Measurements from ENCODE around the gene PDE10A.
"Not testable (repeated sequence)": the region's sequence is repeated elsewhere in the genome, so short reads cannot be mapped to it uniquely, and the experiment has no call there.

Gene PDE10A

DNA sequence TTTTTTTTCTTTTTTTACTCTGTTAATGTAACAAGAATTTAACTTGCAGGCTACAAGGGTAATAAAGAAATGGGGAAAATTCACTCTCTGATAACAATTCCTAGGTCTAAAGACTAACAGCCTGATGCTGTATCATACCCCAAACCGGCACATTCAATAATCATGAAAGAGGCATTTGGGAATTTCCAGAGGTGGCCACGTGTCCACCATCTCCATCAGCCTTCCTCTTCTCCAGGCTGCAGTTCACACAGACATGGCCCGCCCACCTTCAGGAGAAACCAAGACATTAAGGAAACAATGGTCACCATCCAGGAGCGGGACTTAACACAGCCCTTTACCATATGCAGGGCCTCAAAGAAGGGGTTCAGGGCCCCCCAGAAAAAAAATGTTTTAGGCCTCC is 44.8 kb downstream of the PDE10A start:
- Histone ChIP-seq H3K9me3 (ENCODE audit: control insufficient read depth, insufficient read depth, low read length) (no peaks in the 10 kb centered on the region), H3K4me3 (ENCODE audit: low read depth, low read length) (no peak overlapping the region), H3K27ac (ENCODE audit: low read depth, low read length) (no peak overlapping the region), H3K4me1 (ENCODE audit: control insufficient read depth, insufficient read depth, low read length) (peaks cover 13% of the 10 kb centered on the region; the same call in 1 of the 2 replicates), H3K36me3 (ENCODE audit: control insufficient read depth, insufficient read depth, low read length) (no peaks in the 10 kb centered on the region), H3K27me3 (ENCODE audit: control insufficient read depth, insufficient read depth, low read length) (no peaks in the 10 kb centered on the region), H3K9ac (ENCODE audit: low read depth, low read length) (no peak overlapping the region)

DNA sequence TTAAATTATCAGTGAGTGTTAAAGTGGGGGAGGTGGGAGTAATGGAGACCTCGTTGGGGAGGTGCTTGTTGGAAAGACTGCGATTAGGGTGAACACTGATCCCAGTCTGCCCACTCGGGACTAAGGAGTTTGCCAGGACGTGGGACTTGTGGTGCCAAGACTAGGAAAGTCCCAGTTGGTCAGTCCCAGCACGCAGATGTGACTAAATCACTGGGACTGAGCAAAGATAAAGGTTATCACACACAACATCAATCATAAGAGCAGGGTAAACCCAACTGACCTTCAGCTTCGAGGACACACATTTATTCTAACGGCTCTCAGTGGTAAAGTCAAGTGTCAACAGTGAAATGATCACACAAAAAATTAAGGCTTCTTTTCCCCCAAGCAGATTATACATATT is 45.5 kb downstream of the PDE10A start:
- H3K27ac ChIP-seq (ENCODE audit: low read depth, low read length) = no peak overlapping the region

DNA sequence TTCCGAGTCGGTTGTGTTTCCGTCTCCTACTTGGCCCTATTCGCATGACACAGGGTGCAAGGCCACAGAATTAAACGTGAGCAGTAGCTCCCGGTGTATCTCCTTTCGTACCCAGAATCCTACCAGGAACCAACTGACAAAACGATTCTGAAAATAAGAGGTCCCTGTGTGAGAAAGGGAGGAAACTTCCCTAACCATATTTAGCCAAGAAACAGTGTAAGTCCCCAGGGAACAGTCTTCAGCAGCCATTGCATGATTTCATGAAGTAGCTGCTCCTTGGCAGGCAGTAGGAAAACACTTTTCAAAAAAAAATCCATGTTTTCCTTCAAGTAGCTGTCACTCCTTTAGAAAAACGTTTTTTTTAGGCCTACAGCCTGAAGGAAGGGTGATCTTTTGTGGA is 46.9 kb downstream of the PDE10A start:
- peak overlapping the region; percentile 26 for H3K27ac ChIP-seq (ENCODE audit: low read depth, low read length)
- no peak overlapping the region; the same call in 1 of the 2 replicates for H3K9ac ChIP-seq (ENCODE audit: low read depth, low read length)
- no peaks in the 10 kb centered on the region for H3K27me3 ChIP-seq (ENCODE audit: control insufficient read depth, insufficient read depth, low read length)
- no peaks in the 10 kb centered on the region for H3K36me3 ChIP-seq (ENCODE audit: control insufficient read depth, insufficient read depth, low read length)
- no peak overlapping the region for H3K4me3 ChIP-seq (ENCODE audit: low read depth, low read length)
- peaks cover 13% of the 10 kb centered on the region; the same call in 1 of the 2 replicates for H3K4me1 ChIP-seq (ENCODE audit: control insufficient read depth, insufficient read depth, low read length)
- no peaks in the 10 kb centered on the region for H3K9me3 ChIP-seq (ENCODE audit: control insufficient read depth, insufficient read depth, low read length)

More for the DNA sequence above, 45.5 kb downstream of the PDE10A start:
- Histone ChIP-seq H3K4me1 (ENCODE audit: control insufficient read depth, insufficient read depth, low read length) (peaks cover 13% of the 10 kb centered on the region; the same call in 1 of the 2 replicates), H3K9me3 (ENCODE audit: control insufficient read depth, insufficient read depth, low read length) (no peaks in the 10 kb centered on the region), H3K27me3 (ENCODE audit: control insufficient read depth, insufficient read depth, low read length) (no peaks in the 10 kb centered on the region), H3K9ac (ENCODE audit: low read depth, low read length) (no peak overlapping the region), H3K4me3 (ENCODE audit: low read depth, low read length) (no peak overlapping the region), H3K36me3 (ENCODE audit: control insufficient read depth, insufficient read depth, low read length) (no peaks in the 10 kb centered on the region)

DNA sequence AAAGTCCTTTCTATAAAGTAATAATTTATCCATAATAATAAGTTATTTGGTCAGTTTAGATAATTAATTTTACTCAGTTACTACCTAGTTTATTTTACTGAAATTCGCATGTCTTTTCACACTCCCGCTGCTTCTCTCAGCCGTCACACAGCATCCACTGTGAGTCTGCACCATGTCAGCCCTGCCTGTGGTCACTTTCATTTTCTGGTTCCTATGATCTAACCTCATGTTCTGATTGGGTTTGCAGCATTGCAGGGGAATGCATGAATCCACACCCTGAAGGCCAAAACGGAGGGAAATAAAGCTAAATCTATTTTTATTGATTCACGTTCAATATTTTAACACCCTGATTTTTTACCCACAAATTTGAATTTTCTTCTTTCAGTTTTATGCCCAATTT is 47.4 kb downstream of the PDE10A start:
- Histone ChIP-seq H3K27ac (ENCODE audit: low read depth, low read length) (no peak overlapping the region), H3K9me3 (ENCODE audit: control insufficient read depth, insufficient read depth, low read length) (no peaks in the 10 kb centered on the region), H3K9ac (ENCODE audit: low read depth, low read length) (no peak overlapping the region; the same call in 1 of the 2 replicates), H3K36me3 (ENCODE audit: control insufficient read depth, insufficient read depth, low read length) (no peaks in the 10 kb centered on the region), H3K27me3 (ENCODE audit: control insufficient read depth, insufficient read depth, low read length) (no peaks in the 10 kb centered on the region), H3K4me3 (ENCODE audit: low read depth, low read length) (no peak overlapping the region), H3K4me1 (ENCODE audit: control insufficient read depth, insufficient read depth, low read length) (peaks cover 13% of the 10 kb centered on the region; the same call in 1 of the 2 replicates)

DNA sequence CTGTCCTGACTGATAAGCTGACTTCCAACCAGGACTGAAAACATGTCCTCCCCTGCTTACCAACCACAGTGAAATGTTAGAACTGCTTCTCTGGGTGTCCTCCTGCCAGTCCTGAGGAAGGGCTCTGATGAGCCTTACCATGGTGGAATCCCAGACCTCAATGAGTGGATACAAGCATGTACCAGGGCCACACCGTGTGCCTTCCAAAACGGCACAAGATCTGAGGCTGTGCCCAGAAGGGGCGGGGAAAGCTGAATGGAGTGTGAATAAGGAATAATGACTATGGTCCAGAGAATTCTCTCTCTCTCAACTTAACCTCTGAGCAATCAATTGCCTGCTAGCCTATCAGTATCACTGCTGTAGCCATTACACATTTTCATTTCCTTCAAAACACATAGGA is 51.7 kb downstream of the PDE10A start:
- Histone ChIP-seq H3K4me1 (ENCODE audit: control insufficient read depth, insufficient read depth, low read length) (peaks cover 9% of the 10 kb centered on the region; the same call in 1 of the 2 replicates), H3K9me3 (ENCODE audit: control insufficient read depth, insufficient read depth, low read length) (no peaks in the 10 kb centered on the region), H3K4me3 (ENCODE audit: low read depth, low read length) (no peak overlapping the region), H3K27ac (ENCODE audit: low read depth, low read length) (no peak overlapping the region), H3K27me3 (ENCODE audit: control insufficient read depth, insufficient read depth, low read length) (no peaks in the 10 kb centered on the region), H3K9ac (ENCODE audit: low read depth, low read length) (no peak overlapping the region), H3K36me3 (ENCODE audit: control insufficient read depth, insufficient read depth, low read length) (no peaks in the 10 kb centered on the region)

DNA sequence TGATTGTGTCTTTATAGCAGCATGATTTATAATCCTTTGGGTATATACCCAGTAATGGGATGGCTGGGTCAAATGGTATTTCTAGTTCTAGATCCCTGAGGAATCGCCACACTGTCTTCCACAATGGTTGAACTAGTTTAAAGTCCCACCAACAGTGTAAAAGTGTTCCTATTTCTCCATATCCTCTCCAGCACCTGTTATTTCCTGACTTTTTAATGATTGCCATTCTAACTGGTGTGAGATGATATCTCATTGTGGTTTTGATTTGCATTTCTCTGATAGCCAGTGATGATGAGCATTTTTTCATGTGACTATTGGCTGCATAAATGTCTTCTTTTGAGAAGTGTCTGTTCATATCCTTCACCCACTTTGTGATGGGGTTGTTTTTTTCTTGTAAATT is 54.5 kb downstream of the PDE10A start:
- not testable (repeated sequence) for H3K9ac ChIP-seq (ENCODE audit: low read depth, low read length); H3K27ac ChIP-seq (ENCODE audit: low read depth, low read length); H3K4me3 ChIP-seq (ENCODE audit: low read depth, low read length); H3K9me3 ChIP-seq (ENCODE audit: control insufficient read depth, insufficient read depth, low read length); H3K27me3 ChIP-seq (ENCODE audit: control insufficient read depth, insufficient read depth, low read length); H3K36me3 ChIP-seq (ENCODE audit: control insufficient read depth, insufficient read depth, low read length); H3K4me1 ChIP-seq (ENCODE audit: control insufficient read depth, insufficient read depth, low read length)

DNA sequence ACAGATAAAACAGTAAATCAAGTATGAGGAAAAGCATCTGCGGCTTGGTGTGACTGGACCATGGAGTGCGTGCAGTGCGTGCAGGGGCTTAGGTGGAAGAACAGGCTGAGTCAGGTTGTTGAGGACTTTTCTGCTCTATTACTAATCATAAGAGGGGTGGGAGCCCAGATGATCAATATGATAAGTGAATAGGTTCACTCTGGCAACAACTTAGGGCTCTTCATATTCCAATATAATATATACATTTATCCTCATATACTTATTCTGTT is 56.4 kb downstream of the PDE10A start:
- H3K36me3 ChIP-seq (ENCODE audit: control insufficient read depth, insufficient read depth, low read length) = no peaks in the 10 kb centered on the region
- no peak overlapping the region for H3K9ac ChIP-seq (ENCODE audit: low read depth, low read length)
- H3K27me3 ChIP-seq (ENCODE audit: control insufficient read depth, insufficient read depth, low read length) = no peaks in the 10 kb centered on the region
- no peak overlapping the region for H3K4me3 ChIP-seq (ENCODE audit: low read depth, low read length)
- no peak overlapping the region for H3K27ac ChIP-seq (ENCODE audit: low read depth, low read length)
- H3K9me3 ChIP-seq (ENCODE audit: control insufficient read depth, insufficient read depth, low read length) = no peaks in the 10 kb centered on the region
- no peaks in the 10 kb centered on the region for H3K4me1 ChIP-seq (ENCODE audit: control insufficient read depth, insufficient read depth, low read length)

DNA sequence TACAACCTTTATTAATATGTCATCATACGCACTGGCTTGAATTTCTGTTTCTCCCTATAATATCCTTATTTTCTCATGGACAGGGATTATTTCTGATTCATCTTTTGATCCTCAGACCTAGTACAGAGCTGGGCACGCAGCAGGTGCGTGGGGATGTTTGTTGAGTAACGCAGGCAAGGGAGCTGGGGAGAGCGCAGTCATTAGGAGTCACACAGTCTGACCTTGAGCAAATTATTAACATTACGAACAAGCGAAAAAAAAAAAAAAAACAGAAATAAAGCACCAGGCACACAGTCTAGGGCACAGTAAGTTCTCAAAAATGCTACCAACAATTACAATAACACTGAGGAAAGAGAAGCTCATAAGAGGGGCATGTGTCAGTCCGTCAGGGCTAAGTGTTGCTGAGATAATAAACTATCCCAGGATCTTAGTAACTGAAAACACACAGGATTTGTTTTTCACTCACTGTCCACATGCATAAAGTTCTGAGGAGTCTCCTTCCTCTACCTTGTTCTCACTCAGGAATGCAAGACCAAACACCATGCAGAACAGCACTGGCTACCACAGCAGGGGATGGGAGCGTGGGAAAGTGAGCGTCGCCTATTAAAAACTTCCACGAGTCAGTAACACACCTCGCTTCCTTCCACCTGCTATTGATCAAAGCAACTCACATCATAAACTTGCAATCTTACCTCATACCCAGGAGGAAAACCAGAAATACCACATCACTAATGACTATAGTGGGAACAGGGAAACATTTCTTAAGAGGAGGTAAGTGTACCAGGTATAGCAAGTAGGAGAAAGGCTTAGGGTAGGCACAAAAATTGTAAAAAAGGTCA is 56.9 kb downstream of the PDE10A start:
- Histone ChIP-seq H3K36me3 (ENCODE audit: control insufficient read depth, insufficient read depth, low read length) (no peaks in the 10 kb centered on the region), H3K9ac (ENCODE audit: low read depth, low read length) (no peak overlapping the region), H3K27ac (ENCODE audit: low read depth, low read length) (no peak overlapping the region)

DNA sequence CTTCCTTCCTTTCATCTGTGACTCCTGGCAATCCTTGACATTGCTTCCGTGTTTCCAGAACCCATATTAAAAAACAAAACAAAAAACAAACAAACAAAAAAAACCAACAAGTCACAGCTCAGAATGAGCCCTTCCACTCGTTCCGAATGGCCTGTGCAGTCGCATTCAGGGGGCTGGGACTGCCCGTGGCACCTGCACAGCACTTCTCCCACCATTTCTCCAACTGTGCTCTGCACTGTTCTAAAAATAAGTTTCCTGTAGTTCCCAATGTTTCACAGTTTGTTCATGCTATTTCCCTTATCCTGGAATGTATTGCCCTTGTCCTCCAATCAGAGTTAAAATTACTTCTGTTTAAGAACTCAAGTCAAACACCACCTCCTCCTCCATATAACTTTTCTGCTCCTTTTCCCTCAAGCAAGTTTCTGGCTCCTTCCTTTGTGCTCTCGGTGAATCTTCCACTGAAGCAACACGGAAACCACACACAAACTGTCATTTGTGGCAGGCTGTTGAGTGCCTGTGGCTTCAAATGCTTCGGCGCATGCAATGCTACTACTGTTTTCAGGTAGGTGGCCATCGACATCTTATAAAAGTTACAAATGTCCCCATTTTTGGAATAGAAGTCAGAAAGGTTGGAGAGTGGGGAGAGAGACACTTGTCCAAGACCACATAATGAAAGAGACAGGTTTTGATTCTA is 57.7 kb downstream of the PDE10A start:
- no peak overlapping the region for H3K9ac ChIP-seq (ENCODE audit: low read depth, low read length)
- H3K36me3 ChIP-seq (ENCODE audit: control insufficient read depth, insufficient read depth, low read length) = no peaks in the 10 kb centered on the region
- H3K4me1 ChIP-seq (ENCODE audit: control insufficient read depth, insufficient read depth, low read length) = peaks cover 5% of the 10 kb centered on the region
- no peak overlapping the region for H3K27ac ChIP-seq (ENCODE audit: low read depth, low read length)
- H3K4me3 ChIP-seq (ENCODE audit: low read depth, low read length) = no peak overlapping the region
- no peaks in the 10 kb centered on the region for H3K27me3 ChIP-seq (ENCODE audit: control insufficient read depth, insufficient read depth, low read length)
- no peaks in the 10 kb centered on the region for H3K9me3 ChIP-seq (ENCODE audit: control insufficient read depth, insufficient read depth, low read length)

More for the DNA sequence above, 56.9 kb downstream of the PDE10A start:
- no peaks in the 10 kb centered on the region for H3K4me1 ChIP-seq (ENCODE audit: control insufficient read depth, insufficient read depth, low read length)
- H3K4me3 ChIP-seq (ENCODE audit: low read depth, low read length) = no peak overlapping the region
- H3K9me3 ChIP-seq (ENCODE audit: control insufficient read depth, insufficient read depth, low read length) = no peaks in the 10 kb centered on the region
- H3K27me3 ChIP-seq (ENCODE audit: control insufficient read depth, insufficient read depth, low read length) = no peaks in the 10 kb centered on the region

DNA sequence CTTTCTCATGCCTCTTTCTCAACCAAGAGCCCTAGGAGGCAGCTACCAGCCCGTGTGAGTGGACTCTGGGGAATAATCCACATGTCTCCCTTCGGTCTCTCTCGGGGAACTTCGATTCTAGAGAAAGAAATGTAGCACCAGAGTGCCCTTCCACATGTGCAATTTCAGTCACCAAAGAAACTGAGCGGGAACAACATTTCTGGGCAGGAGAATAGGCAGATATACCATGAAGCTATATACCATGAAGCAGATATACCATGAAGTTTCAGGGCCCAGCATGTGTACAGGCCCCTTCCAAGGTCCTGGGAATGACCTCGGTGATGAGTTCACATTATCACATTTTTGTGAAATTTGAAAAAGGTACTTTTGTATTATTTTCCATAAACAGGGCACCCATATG is 60.8 kb downstream of the PDE10A start:
- Histone ChIP-seq H3K36me3 (ENCODE audit: control insufficient read depth, insufficient read depth, low read length) (no peaks in the 10 kb centered on the region), H3K27me3 (ENCODE audit: control insufficient read depth, insufficient read depth, low read length) (no peaks in the 10 kb centered on the region), H3K9ac (ENCODE audit: low read depth, low read length) (no peak overlapping the region), H3K9me3 (ENCODE audit: control insufficient read depth, insufficient read depth, low read length) (no peaks in the 10 kb centered on the region), H3K27ac (ENCODE audit: low read depth, low read length) (no peak overlapping the region), H3K4me1 (ENCODE audit: control insufficient read depth, insufficient read depth, low read length) (peaks cover 24% of the 10 kb centered on the region), H3K4me3 (ENCODE audit: low read depth, low read length) (no peak overlapping the region)

DNA sequence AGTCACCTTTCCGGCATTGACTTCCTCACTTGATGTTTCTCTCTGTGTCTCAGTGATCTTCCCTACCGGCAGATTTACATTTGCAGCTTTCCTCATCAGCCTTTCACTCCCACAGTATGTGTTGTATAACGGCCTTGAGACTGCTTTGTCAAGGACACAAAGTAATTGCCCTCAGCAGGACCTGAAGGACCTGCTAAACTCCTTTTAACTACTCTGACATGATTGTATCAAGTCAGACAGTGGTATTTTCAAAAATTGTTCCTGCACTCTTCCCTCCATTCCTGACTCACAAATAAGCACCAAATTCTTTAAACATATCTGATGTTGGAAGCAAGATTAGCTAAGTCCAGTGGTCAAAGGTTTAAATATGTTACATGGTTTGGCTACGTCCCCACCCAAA is 62.4 kb downstream of the PDE10A start:
- Histone ChIP-seq H3K27ac (ENCODE audit: low read depth, low read length) (no peak overlapping the region), H3K4me3 (ENCODE audit: low read depth, low read length) (no peak overlapping the region), H3K4me1 (ENCODE audit: control insufficient read depth, insufficient read depth, low read length) (peaks cover 24% of the 10 kb centered on the region), H3K27me3 (ENCODE audit: control insufficient read depth, insufficient read depth, low read length) (no peaks in the 10 kb centered on the region), H3K9me3 (ENCODE audit: control insufficient read depth, insufficient read depth, low read length) (no peaks in the 10 kb centered on the region), H3K9ac (ENCODE audit: low read depth, low read length) (no peak overlapping the region), H3K36me3 (ENCODE audit: control insufficient read depth, insufficient read depth, low read length) (no peaks in the 10 kb centered on the region)

Measured in HUES48 (cell line).